Astrocyte of the spinal cord (primary cell): ENCODE measurements around the gene HK1.

Source experiments
- DNase-seq: peaks from one replicate; pipeline ENCODE4 v3.0.0; 2011; ENCODE audit warnings: low read depth, low spot score
- H3K4me3 ChIP-seq: 2 replicates; pipeline ENCODE4 v1.5.1; 2011; ENCODE audit warnings: low read depth, mild to moderate bottlenecking, low read length, moderate library complexity
- in situ Hi-C: cut with HindIII; loops from 2 replicates; pipeline ENCODE4 v1.10.0; 2017; ENCODE audit warnings: low sequenced_read_pairs
- TF ChIP-seq, protein P1 (sequence below): IDR thresholded peaks from 2 replicates; pipeline ENCODE4 v1.5.1; 2012; ENCODE audit warnings: low read depth, mild to moderate bottlenecking, low read length, inconsistent platforms

The HK1 gene

DNA sequence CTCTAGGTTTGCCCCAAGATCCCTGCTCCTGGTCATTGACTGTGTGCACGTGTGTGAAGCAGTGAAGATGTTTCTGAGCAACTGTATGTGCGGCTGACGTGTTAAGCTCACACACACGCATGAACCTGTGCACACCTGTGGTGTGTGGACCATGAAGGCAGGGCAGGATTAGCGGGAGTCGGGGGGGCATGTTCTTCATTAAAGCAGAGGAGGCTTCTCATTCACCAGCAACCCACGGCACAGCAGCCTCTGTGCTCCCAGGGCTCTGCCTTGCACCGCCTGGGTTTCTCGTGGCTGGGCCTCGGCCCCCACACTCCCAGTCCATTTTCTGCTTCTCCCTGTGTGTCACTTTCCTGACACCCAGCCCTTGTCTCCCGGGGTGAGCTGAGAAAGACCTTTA is 139.2 kb downstream of the HK1 start:
- no peak overlapping the region for H3K4me3 ChIP-seq
- in situ Hi-C loops = no loop called here
- no peak for DNase-seq
- TF ChIP-seq, protein P1, sequence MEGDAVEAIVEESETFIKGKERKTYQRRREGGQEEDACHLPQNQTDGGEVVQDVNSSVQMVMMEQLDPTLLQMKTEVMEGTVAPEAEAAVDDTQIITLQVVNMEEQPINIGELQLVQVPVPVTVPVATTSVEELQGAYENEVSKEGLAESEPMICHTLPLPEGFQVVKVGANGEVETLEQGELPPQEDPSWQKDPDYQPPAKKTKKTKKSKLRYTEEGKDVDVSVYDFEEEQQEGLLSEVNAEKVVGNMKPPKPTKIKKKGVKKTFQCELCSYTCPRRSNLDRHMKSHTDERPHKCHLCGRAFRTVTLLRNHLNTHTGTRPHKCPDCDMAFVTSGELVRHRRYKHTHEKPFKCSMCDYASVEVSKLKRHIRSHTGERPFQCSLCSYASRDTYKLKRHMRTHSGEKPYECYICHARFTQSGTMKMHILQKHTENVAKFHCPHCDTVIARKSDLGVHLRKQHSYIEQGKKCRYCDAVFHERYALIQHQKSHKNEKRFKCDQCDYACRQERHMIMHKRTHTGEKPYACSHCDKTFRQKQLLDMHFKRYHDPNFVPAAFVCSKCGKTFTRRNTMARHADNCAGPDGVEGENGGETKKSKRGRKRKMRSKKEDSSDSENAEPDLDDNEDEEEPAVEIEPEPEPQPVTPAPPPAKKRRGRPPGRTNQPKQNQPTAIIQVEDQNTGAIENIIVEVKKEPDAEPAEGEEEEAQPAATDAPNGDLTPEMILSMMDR = no peak

DNA sequence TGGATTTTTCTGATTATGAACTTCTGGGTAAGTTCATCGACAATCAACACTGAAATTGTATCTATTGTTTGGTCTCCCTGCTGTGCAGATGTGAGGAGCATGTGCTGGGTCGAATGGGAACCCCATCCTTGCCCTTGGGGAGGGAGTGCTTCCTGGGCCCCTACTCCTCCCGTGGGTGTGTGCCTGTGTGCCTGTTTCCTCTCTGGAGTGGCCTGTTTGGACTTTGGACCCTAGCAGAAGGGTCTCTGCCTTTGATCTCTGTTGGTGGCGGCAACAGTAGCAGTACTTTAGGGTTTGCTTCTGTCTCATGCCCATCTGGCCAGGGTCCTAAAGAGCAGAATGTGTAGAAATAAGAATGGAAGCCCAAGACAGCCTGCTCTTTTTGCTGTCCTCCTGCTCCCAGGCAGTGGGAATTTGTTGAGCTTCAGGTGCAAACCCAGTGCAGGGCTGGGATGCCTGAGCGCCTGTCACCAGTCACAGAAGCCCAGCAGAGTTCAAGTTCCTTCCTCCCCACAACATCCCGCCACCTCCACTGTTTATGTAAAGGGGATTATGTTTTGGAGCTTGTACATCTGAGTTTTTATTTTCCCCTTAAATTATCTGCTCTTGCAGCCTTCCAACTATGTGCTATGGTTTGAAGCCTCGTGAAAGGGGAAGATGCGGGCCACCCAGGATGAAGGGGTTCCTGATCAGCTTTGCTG is 139.9 kb downstream of the HK1 start:
- TF ChIP-seq, protein P1 = no peak
- in situ Hi-C loops = no loop called here
- DNase-seq = no peak
- H3K4me3 ChIP-seq = no peak overlapping the region

- no peak for DNase-seq
- no peak overlapping the region for H3K4me3 ChIP-seq
- TF ChIP-seq, protein P1 = no peak
- in situ Hi-C loops = no loop called here
Measured at GRCh38 chr10:69419096-69419743, 140.9 kb downstream of the HK1 start.

- DNase-seq = no peak
- no peak overlapping the region for H3K4me3 ChIP-seq
- in situ Hi-C loops = no loop called here
- TF ChIP-seq, protein P1 = no peak
Measured at GRCh38 chr10:69419744-69420126, 141.4 kb downstream of the HK1 start.

- H3K4me3 ChIP-seq = no peak overlapping the region
- TF ChIP-seq, protein P1 = no peak
- no peak for DNase-seq
- in situ Hi-C loops = no loop called here
Measured at GRCh38 chr10:69421611-69422308, 143.5 kb downstream of the HK1 start.

GRCh38 chr10:69422676-69423075 is 144.4 kb downstream of the HK1 start:
- H3K4me3 ChIP-seq = no peak overlapping the region
- TF ChIP-seq, protein P1 = no peak
- no peak for DNase-seq
- in situ Hi-C loops = no loop called here
